Ishikawa (cell line): ENCODE measurements around the gene GRHL1.

Experiments
- CEBPB ChIP-seq: IDR thresholded peaks from 2 replicates; pipeline ENCODE4 v1.6.1; 2012
- EP300 ChIP-seq: IDR thresholded peaks from 2 replicates; pipeline ENCODE4 v1.6.1; 2012; ENCODE audit warnings: borderline replicate concordance
- MAX ChIP-seq: IDR thresholded peaks from 2 replicates; pipeline ENCODE4 v1.6.1; 2012
- USF1 ChIP-seq: IDR thresholded peaks from 2 replicates; pipeline ENCODE4 v1.6.1; 2012
- ZBTB7A ChIP-seq: IDR thresholded peaks from 2 replicates; pipeline ENCODE4 v1.6.1; 2012; ENCODE audit warnings: low read depth

- TF ChIP-seq USF1: no peak
- no peak for TF ChIP-seq MAX
- no peak for TF ChIP-seq ZBTB7A
- TF ChIP-seq CEBPB: no peak
- TF ChIP-seq EP300: no peak
These were observed 42.9 kb upstream of the GRHL1 start for GRCh38 chr2:9908639-9909038.
